K562 (cell line): ENCODE results near the gene ITPR2. TPM values are rescaled to one million over a fixed set of nuclear protein-coding genes. Genes with fewer than 3 reads are reported as not detected.
A peak's percentile ranks its signal among the peaks of the same experiment; 100 is the strongest.

Source experiments
- BCL6 ChIP-seq: fragments of 250-450 bp; sonication (Bioruptor Pico); IDR thresholded peaks from 2 replicates; pipeline ENCODE4 v1.4.0; 2020
- BMI1 ChIP-seq: fragments of 150-350 bp; IDR thresholded peaks from 2 replicates; pipeline ENCODE4 v1.6.1; 2014; ENCODE audit warnings: low read length
- CBX2 ChIP-seq: fragments of 200-600 bp; sonication (generic); IDR thresholded peaks from one replicate; pipeline ENCODE4 v1.6.1; 2012; ENCODE audit warnings: mild to moderate bottlenecking, low read length, inconsistent platforms; ENCODE audit not compliant: insufficient read depth, poor library complexity, severe bottlenecking
- FOSL1 ChIP-seq: fragments of 200-800 bp; sonication (Bioruptor generic); conservative IDR thresholded peaks from 2 replicates; pipeline ENCODE4 v1.6.1; 2016; ENCODE audit warnings: missing genetic modification characterization, missing compliant biosample characterization
- HDAC3 ChIP-seq: fragments of 450-650 bp; IDR thresholded peaks from 2 replicates; pipeline ENCODE4 v1.6.1; 2018; ENCODE audit warnings: borderline replicate concordance, mild to moderate bottlenecking, moderate library complexity; ENCODE audit not compliant: partially characterized antibody
- HEY1 ChIP-seq: fragments of 250-450 bp; sonication (Bioruptor Pico); IDR thresholded peaks from 2 replicates; pipeline ENCODE4 v1.5.0; 2020; ENCODE audit warnings: mild to moderate bottlenecking, moderate library complexity, borderline replicate concordance
- IRF2 ChIP-seq: sonication (generic); formaldehyde crosslinking; IDR thresholded peaks from 2 replicates; pipeline ENCODE4 v1.8.1; 2022; ENCODE audit warnings: mild to moderate bottlenecking, missing genetic modification reagents
- NFXL1 ChIP-seq: fragments of 450-650 bp; formaldehyde crosslinking; IDR thresholded peaks from 2 replicates; pipeline ENCODE4 v1.4.0; 2021; ENCODE audit warnings: mild to moderate bottlenecking
- POLR2A ChIP-seq: fragments of 450-650 bp; conservative IDR thresholded peaks from 2 replicates; pipeline ENCODE4 v1.6.1; 2016
- PRDM10 ChIP-seq: fragments of 450-650 bp; IDR thresholded peaks from 2 replicates; pipeline ENCODE4 v1.6.1; 2018; ENCODE audit not compliant: partially characterized antibody
- RAD51 ChIP-seq: fragments of 450-650 bp; IDR thresholded peaks from 2 replicates; pipeline ENCODE4 v1.7.1; 2016; ENCODE audit warnings: low read depth, mild to moderate bottlenecking, borderline replicate concordance
- SIX5 ChIP-seq, 2 experiments: IDR thresholded peaks; 2 replicates each; pipeline ENCODE4 v1.6.1; 2011; ENCODE audit warnings: low read length in 2 of 2, borderline replicate concordance in 1 of 2, low read depth in 1 of 2, mild to moderate bottlenecking in 1 of 2, moderate library complexity in 1 of 2; ENCODE audit not compliant: insufficient read depth in 1 of 2
- TAF15 ChIP-seq: fragments of 200-400 bp; formaldehyde crosslinking; IDR thresholded peaks from 2 replicates; pipeline ENCODE4 v1.6.1; 2017; ENCODE audit warnings: mild to moderate bottlenecking, low read depth, low read length, moderate library complexity
- TRIM25 ChIP-seq: fragments of 450-650 bp; IDR thresholded peaks from 2 replicates; pipeline ENCODE4 v1.7.0; 2016; ENCODE audit warnings: borderline replicate concordance
- ZHX1 ChIP-seq: fragments of 150-350 bp; conservative IDR thresholded peaks from 2 replicates; pipeline ENCODE4 v1.6.1; 2014; ENCODE audit warnings: low read length
- ZKSCAN8 ChIP-seq: fragments of 200-800 bp; sonication (Bioruptor generic); IDR thresholded peaks from 2 replicates; pipeline ENCODE4 v1.6.1; 2016; ENCODE audit warnings: missing genetic modification characterization, missing compliant biosample characterization
- ZNF134 ChIP-seq: fragments of 250-450 bp; sonication (Bioruptor Pico); conservative IDR thresholded peaks from 2 replicates; pipeline ENCODE4 v1.4.0; 2020
- ZNF143 ChIP-seq: sonication (generic); formaldehyde crosslinking; IDR thresholded peaks from 2 replicates; pipeline ENCODE4 v1.9.0; 2022; ENCODE audit warnings: mild to moderate bottlenecking, missing genetic modification reagents
- ZNF184 ChIP-seq: sonication (generic); formaldehyde crosslinking; IDR thresholded peaks from 2 replicates; pipeline ENCODE4 v1.5.0; 2020; ENCODE audit warnings: missing genetic modification reagents
- ZNF253 ChIP-seq: fragments of 250-450 bp; sonication (Bioruptor Pico); conservative IDR thresholded peaks from 2 replicates; pipeline ENCODE4 v1.6.1; 2021; ENCODE audit warnings: mild to moderate bottlenecking
- ZNF324 ChIP-seq: fragments of 250-450 bp; sonication (Bioruptor Pico); IDR thresholded peaks from 2 replicates; pipeline ENCODE4 v1.4.0; 2020; ENCODE audit warnings: mild to moderate bottlenecking
- ZNF785 ChIP-seq: fragments of 250-450 bp; sonication (Bioruptor Pico); IDR thresholded peaks from 2 replicates; pipeline ENCODE4 v1.4.0; 2020; ENCODE audit warnings: mild to moderate bottlenecking
- polyA plus RNA-seq, 8 experiments: library from polyadenylated mRNA; depleted of rRNA in 4 of 8; stranded (reverse) in 5 of 8; unstranded in 3 of 8; fragments of >200 nt; fragmentation: Nextera tagmentation in 2 of 8; fragmentation: Illumina TruSeq in 1 of 8; extraction: Ambion mirVana in 2 of 8; extraction: Trizol in 1 of 8; gene quantifications; 2 replicates each; pipeline versions ENCODE4 v1.2.1 to v1.2.3, GENCODE V29; 2011 to 2014; ENCODE audit warnings: inconsistent platforms in 1 of 8, missing spikeins in 1 of 8
- total RNA-seq, 7 experiments: library from RNA; depleted of rRNA in 6 of 7; stranded (reverse); fragments of >200 nt in 6 of 7; fragmentation: Illumina TruSeq in 2 of 7; extraction: Trizol in 2 of 7; gene quantifications; 2 replicates each; pipeline versions ENCODE4 v1.2.1 to v1.2.3, GENCODE V29; 2011 to 2021; ENCODE audit warnings: low replicate concordance in 1 of 7

ITPR2 gene
- total and polyA plus RNA-seq, 9 of the 15 experiments (the other 6 are each of a cell fraction or from before 2014, with no cell fraction given) = 0.21 to 3.3 (median 0.95) TPM

GRCh38 chr12:26691234-26691970, 141.6 kb downstream of the ITPR2 start (continued):
- TF ChIP-seq HDAC3 = no peak
- TF ChIP-seq CBX2 = no peak
- TF ChIP-seq PRDM10 = peak; percentile 68
- TF ChIP-seq TRIM25 = no peak
- TF ChIP-seq ZHX1 = no peak
- TF ChIP-seq SIX5 (IDR thresholded peaks at IDR 0.05; ENCODE audit: borderline replicate concordance in 1 of 2, insufficient read depth in 1 of 2, low read depth in 1 of 2, low read length in 2 of 2) = no peak
- no peak for TF ChIP-seq BCL6 (CRISPR knock-in tag)
- TF ChIP-seq ZNF184 (CRISPR knock-in tag) = no peak
- TF ChIP-seq POLR2A = 0 out of 2 replicates have a peak, but pooled peaks have one; percentile 33
- peak; percentile 100 for TF ChIP-seq FOSL1
- TF ChIP-seq HEY1 (CRISPR knock-in tag) = no peak
- no peak for TF ChIP-seq ZNF134
- no peak for TF ChIP-seq ZNF143 (CRISPR knock-in tag)
- TF ChIP-seq ZNF324 (CRISPR knock-in tag) = no peak
- no peak for TF ChIP-seq ZNF785 (CRISPR knock-in tag)
- no peak for TF ChIP-seq NFXL1 (CRISPR knock-in tag)
- no peak for TF ChIP-seq ZNF253
- TF ChIP-seq RAD51 = peak; percentile 21; the same call in 1 of the 2 replicates
- no peak for TF ChIP-seq IRF2 (CRISPR knock-in tag)
- TF ChIP-seq ZKSCAN8 (CRISPR knock-in tag) = no peak
- TF ChIP-seq BMI1 = no peak
- no peak for TF ChIP-seq TAF15
